Hematopoietic multipotent progenitor cell treated with erythropoietin and hydrocortisone succinate and interleukin-3 and kit ligand, for 15 days (in vitro differentiated cells): ENCODE results near the gene ARHGEF7.

Experiments used
- DNase-seq: peaks from one replicate; pipeline ENCODE4 v3.0.0-alpha.2; 2015; ENCODE audit warnings: low spot score

The ARHGEF7 gene

DNA sequence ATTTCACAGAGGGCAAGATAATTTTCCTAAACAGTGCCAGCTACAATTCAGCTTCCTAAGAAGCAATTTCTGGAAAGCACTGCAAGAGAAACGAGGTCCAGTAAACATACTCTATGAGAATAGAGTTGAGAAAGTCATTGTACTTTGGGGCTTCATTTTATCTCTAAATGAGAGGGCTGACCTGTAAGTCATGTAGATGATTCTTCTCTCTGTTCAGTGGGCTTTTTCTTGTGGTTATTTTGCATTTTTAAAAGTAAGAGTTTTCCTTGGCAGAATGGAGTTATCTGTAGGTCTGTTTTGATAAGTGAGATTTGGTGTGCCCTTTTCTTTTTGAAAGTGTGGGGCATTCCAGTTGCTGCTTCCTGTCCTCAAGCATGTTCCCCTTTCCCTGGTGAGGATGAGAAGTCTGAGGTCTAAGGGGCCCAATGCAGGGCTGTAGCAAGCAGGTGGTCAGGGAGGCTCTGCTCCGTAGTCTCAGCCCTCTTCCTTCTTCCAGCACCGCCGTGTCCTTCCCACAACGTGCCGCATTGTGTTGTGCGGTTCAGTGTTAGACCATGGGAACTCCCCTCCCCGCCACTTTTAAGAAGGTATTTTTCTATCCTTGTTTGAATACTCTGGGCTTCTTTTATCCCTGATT lies 86.3 kb downstream of the ARHGEF7 start:
- DNase-seq: no peak

DNA sequence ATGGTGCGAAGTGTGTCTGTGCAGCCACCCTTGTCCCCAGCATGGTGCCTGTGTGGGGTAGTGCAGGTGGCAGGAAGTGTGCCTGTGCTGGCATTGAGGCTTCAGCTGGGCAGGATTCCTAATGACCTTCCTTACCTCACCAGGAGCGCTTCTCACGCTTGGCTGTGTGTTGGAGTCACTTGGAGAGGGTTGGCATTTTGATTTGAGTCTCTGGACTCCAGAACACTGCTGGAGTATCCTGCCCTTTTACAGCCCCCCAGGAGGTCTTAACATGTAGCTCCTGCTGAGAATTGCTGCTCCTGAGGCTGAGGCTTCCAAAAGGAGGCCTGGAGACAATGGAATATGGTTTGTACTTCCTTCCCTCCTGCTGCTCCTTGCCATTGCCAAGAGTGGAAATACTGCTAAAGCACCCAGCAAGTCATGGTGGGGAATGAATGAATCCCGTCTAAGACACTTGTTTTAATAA lies 87.1 kb downstream of the ARHGEF7 start:
- DNase-seq: no peak

DNA sequence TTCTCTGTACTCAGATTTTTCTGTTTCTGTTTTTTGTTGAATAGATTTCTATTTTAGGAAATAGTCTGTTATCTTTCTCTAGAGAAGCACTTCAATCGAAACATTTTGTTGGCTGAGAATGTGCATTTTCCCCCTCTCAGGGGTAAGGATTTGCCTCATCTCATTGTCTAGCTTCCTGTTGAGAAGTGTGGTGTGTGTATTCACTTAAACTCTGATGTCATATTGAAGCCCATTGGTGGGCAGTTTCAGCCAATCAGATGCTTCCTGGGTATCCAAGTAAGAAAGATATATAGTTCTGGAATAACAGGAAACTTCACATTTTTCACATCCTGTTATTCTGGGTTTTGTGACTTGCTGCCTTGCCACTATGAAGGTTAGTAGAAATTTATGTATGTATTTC lies 87.6 kb downstream of the ARHGEF7 start:
- DNase-seq: no peak

DNA sequence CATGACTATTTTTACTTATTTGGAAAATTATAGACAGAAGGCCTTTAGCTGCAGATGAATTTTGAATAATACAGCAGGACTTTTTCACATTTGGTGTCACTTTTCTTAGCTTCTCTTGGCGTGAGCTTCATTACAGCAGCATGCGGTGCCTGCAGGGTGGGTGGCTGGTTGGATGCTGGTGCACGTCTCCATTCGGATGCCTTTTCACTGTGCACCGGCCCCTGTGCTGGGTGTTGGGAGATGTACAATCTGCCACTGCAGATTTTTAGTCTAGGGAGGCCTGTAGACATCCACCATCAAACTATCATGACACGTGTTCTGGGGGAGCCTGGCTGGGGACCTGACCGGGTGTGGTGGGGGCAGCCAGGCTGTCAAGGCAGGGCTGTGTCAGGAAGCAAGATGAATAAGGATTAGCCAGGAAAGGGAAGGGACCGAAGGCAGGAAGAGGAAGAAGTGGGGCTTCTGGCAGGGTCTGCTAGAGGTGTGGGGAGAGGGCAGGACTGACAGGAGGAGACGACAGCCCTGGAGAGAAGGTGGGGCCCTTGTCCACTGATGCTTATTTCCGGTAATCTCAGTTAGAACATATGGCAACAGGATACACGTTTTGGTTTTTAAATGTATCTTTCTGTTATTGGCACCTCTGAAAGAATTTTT lies 88.8 kb downstream of the ARHGEF7 start:
- DNase-seq: no peak

DNA sequence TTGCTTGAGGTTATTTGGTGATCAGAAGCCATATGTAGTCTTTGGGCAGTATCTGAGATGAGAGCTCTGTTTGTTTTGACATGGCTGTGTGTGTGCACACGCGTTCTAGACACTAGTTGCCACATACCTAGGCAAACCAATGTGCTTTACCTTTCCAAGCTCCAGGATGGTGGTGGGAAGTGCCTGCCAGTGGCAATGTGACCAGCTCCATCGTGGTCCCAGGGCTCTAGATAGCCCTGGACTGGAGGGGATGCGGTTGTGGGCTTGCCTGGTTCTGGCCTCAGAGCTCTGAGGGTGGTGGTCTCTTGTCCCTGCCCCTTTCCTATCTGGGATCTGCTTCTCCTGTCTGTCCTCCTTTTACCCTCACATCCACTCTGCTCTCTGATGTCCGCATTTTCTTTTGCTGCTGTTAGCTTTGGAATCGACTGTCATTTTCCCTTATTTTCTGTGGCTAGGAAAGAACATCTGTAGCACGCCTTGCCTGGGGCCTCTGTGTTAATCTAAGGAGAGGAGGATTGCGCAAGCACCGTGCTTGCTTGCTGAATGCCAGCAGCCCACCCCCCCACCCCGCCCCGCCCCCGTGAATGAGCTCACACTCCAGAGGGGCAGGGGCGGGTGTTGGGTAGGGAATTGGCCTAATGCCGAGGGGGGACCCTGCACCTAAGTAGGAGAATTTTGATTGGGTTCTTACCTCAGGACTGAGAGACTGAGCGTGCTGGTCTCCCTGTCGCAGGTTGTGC lies 89.5 kb downstream of the ARHGEF7 start:
- no peak for DNase-seq

DNA sequence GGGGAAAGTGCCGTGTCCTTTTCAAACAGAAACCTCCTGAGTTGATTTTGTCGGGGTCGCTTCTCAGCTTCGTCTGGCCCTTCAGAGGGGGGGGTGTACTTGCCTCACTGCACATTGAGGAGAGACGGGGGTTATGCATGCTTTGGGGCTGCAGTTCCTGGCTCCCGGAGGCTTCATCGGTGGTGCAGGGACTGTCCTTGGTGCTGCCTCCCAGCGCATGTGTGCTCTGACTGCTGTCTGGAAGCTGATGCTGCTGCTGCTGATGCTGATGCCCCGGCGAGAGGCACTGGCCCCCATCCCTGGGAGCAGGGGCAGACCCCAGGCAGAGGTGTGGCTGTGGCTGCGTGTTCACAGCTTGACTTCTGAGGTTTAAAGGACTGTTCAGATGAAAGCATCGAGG lies 91.0 kb downstream of the ARHGEF7 start:
- no peak for DNase-seq

DNA sequence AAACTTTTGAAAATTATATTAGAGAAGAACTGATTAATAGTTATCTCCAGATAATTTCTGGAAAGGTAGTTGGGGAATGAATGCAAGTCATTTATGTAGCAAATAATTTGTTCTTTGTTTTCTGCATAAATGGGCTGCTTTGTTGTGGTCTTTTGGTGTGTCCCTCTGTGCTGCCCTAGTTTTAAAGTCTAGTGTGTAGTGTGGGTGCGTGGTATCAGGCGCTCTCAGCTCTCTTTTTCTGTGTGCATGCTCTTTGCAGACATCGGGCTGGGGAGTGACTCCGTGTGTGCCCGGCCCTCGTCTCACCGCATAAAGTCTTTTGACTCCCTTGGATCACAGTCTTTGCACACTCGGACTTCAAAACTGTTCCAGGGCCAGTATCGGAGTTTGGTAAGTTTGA lies 94.5 kb downstream of the ARHGEF7 start:
- DNase-seq: no peak

DNA sequence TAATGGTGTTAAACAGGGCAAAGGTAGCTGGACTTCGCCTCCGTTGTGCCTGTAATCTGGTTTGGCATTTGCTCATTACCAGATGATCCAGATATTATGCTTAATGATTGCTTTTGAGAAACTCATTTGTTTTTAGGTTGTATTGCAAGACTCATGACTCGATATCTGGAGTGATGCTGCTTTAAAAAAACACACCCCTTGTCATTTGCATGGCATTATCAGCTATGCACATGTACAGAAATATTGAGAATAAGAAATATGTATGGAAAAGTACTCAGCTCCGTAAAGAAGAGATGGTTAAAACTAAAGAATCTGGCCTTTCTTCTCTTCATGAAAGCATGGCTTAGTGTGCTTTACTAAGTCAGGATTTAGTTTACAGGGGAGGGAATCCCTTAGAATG lies 95.0 kb downstream of the ARHGEF7 start:
- DNase-seq: no peak

DNA sequence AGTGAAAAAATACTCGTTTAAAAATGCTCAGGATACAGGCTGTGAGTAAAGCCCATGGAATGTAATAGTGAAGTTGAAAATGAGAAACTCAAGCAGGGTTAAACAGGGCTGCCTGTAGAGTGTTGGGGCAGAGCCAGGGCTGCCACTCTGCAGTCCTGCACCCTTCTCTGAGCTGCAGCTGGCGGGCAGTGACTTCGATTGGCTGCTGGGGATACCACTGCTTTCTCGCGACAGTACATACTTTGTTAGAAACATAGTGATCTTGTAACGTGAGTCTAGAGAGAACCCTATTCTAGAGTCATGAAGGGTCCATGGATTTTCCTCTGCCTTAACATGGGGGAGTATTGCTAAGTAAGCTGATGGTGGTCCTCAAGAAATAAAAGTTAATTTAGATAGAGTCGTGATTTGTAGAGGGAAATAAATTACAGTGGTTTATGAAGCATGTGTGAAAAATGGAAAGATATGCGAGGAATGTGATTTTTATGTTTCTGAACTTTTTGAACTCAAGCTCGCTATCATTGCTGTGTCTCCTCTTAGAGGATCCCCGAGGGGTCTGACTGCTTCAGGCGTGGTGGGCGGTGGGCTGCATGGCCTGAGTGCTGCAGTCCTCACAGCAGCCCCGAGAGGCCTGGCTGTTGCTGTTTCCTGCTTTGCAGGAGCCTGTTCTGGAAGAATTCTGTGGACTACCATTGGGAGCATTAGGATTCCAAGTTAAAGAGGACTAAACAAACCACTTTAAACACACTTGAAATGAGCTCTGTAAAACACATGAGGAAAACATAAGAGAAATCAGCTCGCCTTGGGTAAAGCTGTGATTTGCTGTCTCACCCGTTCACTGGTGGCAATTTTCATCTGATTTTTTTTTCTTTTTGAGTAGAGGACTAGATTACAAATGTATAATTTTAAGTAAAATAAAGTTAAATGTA lies 95.7 kb downstream of the ARHGEF7 start:
- no peak for DNase-seq

DNA sequence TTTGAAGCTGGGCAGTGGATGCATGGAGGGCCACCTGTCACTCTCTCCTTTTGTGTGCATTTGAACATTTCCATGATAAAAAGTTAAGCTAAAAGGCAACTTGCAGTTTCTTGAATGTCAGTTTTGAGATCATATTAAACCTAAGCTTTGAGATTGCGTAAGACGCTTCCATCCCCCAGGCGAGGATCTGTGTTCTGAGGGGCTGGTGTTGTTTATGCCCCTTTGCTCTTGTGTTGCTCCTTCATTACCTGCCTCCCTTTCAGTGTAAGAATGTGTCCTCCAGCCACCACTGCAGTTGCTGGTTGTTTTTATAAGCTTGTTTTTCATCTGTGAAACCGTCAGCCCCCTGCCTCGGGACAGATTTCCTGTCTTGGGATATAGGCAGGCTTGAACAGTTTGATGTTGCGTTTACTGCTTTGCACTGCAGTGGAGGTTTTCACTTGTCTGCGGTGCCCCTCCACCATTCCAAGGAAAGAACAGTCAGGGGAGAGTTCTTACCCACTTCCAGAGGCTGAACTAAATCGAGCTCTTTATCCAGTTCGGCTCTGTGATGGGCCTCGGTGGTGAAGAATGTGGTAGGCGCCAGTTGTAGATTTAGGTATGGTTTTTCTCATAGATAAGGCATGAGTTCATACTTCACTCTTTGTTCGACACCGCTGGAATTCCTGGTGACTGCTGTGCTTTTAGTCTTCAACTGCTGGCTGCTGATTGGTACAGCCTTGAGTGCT lies 96.8 kb downstream of the ARHGEF7 start:
- DNase-seq: no peak

DNA sequence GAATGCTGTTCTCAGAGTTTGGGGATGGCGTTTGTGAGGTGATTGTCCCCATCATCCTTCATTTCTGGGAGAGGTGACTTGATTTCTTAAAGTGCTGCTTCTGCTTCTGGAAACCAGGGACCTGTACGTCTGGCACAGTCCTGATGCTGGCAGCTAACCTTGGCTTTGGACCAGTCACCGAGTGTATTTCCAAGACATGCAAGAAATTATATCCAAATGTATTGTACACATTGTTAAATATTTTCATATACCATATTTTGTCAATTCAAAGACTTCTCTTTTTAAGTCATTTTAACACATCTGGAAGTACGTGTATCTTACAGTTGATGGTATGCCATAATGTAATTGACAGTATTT lies 97.4 kb downstream of the ARHGEF7 start:
- no peak for DNase-seq

DNA sequence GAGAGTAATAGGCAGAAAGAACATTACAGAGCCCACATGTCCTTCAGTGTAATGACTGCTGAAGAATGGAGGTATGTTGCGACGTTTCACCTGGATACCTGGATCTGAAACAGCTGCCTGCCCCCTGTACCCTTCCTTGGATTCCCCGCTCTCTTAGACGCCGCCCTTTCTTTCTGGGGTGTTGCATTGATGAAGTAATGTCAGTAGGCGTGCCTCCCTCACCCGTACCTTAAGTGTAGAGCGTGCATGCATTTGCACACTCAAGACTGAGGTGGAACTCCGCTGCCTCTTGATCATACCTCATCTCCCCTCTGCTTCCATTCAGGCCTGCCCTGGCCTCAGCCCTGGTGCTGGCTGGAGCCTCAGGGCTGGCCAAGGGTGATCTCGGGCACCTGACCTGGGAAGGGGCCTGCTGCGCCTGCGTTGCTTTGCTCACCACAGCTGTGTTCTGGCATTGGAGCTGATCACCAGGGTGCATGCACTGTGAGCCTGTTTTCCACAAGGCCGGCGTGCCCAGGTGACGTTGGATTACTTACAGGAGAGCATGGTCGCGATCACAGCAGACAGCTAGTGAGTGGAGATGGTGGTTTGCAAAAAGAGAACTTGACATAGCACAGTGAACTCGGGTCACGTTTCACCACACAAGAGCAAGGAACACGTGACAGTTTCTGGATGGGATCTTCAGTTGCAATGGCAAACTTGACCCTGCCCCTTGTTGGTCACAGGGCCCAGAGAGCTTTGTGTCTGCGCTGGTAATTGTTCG lies 99.0 kb downstream of the ARHGEF7 start:
- DNase-seq: no peak

DNA sequence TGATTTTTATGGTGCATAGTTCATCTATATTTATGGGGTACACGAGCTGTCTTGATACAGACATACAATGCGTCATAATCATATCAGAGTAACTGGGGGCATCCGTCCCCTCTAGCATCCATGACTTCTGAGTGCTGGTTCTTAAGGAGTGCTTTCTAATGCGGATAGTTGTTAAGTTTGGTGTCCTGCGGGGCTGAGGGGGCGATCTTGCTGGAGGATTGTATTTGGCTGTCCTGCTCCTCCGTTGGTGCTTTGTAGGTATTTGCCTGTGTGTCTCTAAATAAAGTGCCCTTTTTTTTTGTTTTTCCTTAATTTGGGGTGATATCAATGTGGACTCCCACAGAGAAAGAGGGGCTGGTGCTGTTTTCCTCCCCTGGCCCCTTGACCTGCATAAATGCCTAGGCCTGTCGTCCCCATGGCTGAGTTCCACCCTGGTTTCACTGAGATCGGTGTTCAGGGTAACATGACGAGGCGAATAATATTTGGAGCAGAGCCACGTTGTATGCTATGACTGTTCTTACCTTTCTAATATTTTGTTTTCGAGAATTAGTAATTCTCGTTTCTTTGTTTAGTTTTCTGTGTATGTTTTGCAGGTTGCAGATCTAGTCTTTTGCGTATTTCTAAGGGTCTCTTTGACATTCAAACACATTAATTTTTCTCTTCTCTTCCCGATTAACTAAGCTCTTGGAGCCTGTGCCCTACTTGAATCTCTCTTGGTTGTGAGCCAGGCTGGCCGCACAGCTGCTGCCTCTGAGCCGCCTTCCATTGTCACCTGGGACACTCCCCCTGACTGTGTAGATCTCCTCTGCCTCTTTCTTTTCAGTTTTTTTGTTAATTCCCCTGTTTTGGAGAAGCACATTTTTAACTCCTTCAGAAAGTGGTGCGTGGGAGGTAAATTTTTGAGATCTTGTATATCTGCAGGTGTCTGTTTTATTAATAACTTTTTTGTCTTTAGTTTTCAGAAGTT lies 100.3 kb downstream of the ARHGEF7 start:
- DNase-seq: no peak

DNA sequence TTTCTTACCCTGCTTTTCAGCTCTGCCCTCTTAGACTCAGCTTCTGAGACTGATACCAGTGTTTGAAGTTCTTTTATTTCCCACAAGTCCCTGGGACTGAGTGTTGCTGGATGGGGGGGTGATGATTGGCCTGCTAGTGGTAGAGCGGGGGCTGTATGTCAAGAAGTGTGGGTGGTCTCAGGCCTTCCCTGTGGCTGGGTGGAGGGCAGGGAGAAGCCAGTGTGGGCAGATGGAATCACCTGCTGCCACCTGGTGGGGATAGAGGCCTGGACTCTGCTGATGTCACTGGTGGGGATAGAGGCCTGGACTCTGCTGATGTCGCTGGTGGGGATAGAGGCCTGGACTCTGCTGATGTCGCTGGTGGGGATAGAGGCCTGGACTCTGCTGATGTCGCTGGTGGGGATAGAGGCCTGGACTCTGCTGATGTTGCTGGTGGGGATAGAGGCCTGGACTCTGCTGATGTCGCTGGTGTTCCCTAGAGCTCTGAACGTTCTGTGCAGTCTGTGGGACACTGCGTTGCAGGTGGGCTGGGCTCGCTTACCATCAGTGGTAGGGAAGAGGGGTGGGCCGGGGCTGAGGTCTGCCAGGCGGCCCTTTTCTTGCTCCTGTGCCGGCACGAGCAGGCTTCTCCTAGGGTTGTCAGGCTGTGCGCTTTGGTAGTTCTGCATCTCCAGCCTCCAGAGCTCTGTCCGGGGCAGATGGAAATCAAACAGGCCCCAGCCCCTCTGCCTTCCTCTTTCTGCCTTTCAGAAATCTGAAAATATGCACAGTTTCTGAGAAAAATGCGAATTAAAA lies 101.3 kb downstream of the ARHGEF7 start:
- DNase-seq: no peak

DNA sequence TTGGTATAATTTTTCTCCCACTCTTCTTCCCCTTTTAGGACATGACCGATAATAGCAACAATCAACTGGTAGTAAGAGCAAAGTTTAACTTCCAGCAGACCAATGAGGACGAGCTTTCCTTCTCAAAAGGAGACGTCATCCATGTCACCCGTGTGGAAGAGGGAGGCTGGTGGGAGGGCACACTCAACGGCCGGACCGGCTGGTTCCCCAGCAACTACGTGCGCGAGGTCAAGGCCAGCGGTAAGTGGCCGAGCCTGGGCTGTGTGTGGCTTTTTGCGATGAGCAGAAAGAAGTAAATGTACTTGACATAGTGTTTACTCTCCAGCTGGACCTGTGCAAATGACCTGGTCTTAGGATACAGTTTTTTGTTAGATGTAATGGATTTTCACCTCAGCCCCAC lies 102.5 kb downstream of the ARHGEF7 start:
- DNase-seq: no peak

DNA sequence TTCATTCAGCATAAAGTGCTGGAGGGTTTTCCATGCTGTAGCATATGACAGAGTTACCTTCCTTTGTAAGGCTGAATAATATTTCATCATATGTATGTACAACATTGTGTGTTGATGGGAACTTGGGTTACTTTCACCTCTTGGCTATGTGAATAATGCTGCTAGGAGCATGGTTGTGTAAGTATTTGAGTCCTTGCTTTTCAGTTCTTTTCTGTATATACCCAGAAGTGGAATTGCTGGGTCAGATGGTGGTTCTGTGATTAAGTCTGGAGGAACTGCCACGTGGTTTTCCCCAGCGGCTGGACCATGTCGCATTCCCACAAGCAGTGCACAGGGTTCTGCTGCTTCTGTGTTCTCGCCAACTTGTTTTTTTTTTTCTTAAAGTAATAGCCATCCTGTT lies 104.2 kb downstream of the ARHGEF7 start:
- DNase-seq: no peak

DNA sequence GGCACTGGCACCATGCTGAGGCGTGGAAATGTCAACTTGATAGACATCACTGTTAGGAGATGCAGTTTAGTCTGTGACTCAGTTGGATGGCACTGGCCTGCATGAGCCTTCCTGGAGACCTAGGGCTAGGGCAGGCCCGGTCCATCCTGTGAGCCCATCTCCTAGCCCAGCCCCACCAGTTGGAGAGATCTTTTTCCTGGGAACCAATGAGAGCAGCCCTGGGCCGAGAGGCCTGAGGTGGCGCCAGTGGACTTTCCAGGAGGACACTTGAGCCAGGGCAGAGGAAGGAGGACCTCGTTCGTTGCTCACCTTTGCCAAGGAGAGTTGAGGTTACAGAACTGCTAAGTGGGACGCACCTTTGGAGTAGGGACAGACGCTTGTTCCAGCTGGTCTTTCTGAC lies 104.8 kb downstream of the ARHGEF7 start:
- DNase-seq: no peak

DNA sequence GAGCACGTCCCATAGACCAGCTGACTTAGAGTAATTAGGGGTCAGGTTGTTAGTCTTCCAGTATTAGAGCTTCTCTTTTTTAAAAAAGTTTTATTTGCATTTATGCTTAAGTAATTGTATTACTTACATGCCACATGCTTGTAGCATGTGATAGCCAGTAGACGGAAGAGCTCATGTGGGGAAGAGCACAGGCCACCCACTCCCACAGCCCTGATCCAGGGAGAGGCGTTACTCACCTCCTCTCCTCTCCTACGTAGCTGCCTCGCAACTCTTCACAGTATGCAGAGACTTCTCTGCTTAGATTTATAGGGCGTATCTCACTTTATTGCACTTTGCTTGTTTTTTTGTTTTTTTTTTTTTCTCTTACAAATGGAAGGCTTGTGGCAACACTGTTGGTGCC lies 110.1 kb downstream of the ARHGEF7 start:
- no peak for DNase-seq
